Measurements from ENCODE around the gene CLMP. TPM values are rescaled to one million over a fixed set of nuclear protein-coding genes. Genes with fewer than 3 reads are reported as not detected.

The CLMP gene
- total and polyA plus RNA-seq, 4 donors: 8.2 to 107 (median 47.4) TPM

DNA sequence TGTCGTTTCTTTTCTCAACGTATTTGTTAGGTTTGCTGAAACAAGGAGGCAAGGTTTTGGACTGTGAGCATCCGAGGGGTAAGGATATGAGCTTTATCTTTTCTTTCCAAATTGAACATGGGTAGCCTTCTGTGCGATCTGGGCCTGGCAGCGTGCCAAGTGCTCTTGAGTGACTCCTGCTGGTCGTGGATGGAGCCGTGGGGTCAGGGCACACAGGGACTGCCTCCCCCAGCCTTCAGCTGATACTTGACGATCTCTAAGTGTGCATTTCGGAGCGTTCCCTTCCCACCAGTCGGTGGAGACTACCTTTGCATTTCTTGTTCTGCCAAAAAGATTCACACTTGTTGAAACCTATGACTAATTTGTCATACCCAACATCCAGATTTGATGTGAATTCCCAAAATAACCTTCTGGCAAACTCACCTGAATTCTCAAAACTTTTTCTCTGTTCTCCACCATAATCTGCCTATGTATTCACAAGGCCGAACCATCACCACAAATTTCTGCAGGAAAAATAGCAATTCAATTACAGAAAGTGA lies 40.1 kb upstream of the CLMP start:
- intact Hi-C loops (cut with DNase I): loop anchor here in 1 of 2 donors (2.0 kb wide), 1 partner anchor 38 kb away; no protein-coding TSS in a partner anchor
- no peak overlapping the region for H3K27ac ChIP-seq (ENCODE audit: low read depth in 1 of 2, low read length in 2 of 2)
- ATAC-seq (ENCODE audit: low FRiP score) (no peak), DNase-seq (peak; percentile 57 to 90)
- H3K4me1 ChIP-seq (ENCODE audit: control insufficient read depth in 1 of 2, insufficient read depth in 2 of 2, low read length in 2 of 2): peaks cover 0 to 1% of the 10 kb centered on the region in 2 donors
- H3K4me3 ChIP-seq (ENCODE audit: low read length in 2 of 2): no peak overlapping the region
- no peaks in the 10 kb centered on the region for H3K36me3 ChIP-seq (ENCODE audit: control insufficient read depth in 1 of 2, insufficient read depth in 2 of 2, low read length in 1 of 2)
- no peaks in the 10 kb centered on the region for H3K9me3 ChIP-seq (ENCODE audit: control insufficient read depth, low read length)
- WGBS, 2 donors: 45 to 48% methylated on average over 12 of the region's 12 CpGs
- no peaks in the 10 kb centered on the region for H3K27me3 ChIP-seq (ENCODE audit: control insufficient read depth in 1 of 2, insufficient read depth in 2 of 2, low read length in 1 of 2)

DNA sequence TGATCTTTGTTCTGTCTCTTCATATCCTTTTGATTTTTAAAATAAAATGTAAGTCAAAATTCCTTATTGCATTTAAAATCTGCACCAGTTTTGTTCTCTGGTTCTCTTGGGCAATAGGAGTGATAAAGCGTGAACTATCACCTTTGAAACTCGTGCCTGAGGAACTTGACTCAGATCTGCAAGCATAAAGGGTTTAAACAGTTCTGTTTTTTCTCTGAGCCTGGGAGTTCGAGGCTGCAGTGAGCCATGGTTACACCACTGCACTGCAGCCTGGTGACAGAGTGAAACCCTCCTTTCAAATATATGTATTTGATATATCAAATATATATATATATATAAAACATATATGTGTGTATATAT lies 38.9 kb upstream of the CLMP start:
- H3K27me3 ChIP-seq (ENCODE audit: control insufficient read depth in 1 of 2, insufficient read depth in 2 of 2, low read length in 1 of 2): no peaks in the 10 kb centered on the region
- H3K4me3 ChIP-seq (ENCODE audit: low read length in 2 of 2): no peak overlapping the region
- ATAC-seq (ENCODE audit: low FRiP score) (no peak), DNase-seq (no peak)
- H3K27ac ChIP-seq (ENCODE audit: low read depth in 1 of 2, low read length in 2 of 2): no peak overlapping the region
- H3K36me3 ChIP-seq (ENCODE audit: control insufficient read depth in 1 of 2, insufficient read depth in 2 of 2, low read length in 1 of 2): no peaks in the 10 kb centered on the region
- intact Hi-C loops (cut with DNase I): loop anchor here in 1 of 2 donors (2.0 kb wide), 1 partner anchor 37 kb away; no protein-coding TSS in a partner anchor
- H3K9me3 ChIP-seq (ENCODE audit: control insufficient read depth, low read length): no peaks in the 10 kb centered on the region
- H3K4me1 ChIP-seq (ENCODE audit: control insufficient read depth in 1 of 2, insufficient read depth in 2 of 2, low read length in 2 of 2): no peaks in the 10 kb centered on the region
- WGBS, 2 donors: 91 to 94% methylated on average over 3 of the region's 3 CpGs

DNA sequence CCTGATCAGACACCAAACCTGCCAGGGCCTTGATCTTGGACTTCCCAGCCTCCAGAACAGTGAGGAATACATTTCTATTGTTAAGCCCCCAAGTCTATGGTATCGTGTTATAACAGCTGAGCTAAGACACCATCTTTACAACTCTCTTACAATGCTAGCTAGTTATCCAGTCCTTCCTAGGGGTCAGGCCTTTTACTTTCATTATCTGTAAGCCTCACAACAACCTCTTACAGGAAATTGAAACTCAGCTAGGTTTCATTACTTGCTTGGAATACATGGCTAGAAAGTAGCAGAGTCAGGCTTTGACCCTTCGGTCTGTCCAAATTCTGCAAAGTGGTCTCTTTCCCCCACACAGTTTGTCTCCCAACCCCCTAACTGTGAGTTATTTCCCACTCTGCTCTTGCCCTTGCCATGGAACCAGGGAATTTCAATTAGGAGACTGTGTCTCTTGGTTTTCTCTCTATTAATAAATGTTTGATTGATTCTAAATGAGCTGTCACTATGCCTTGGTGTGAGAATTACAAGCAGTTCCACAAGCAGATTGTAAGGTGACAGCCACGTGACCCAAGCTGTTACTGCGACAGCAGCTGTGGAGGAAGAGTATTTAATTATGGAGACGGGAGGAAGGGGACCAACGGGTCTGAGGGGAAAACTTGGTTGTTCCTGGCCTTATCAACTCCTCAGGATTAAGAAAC lies 38.4 kb upstream of the CLMP start:
- intact Hi-C loops (cut with DNase I): no loop called here
- no peak for DNase-seq
- WGBS, 2 donors: 91 to 93% methylated on average over 6 of the region's 6 CpGs
- no peaks in the 10 kb centered on the region for H3K9me3 ChIP-seq (ENCODE audit: control insufficient read depth, low read length)
- H3K27me3 ChIP-seq (ENCODE audit: control insufficient read depth in 1 of 2, insufficient read depth in 2 of 2, low read length in 1 of 2): no peaks in the 10 kb centered on the region
- H3K4me3 ChIP-seq (ENCODE audit: low read length in 2 of 2): no peak overlapping the region
- no peak for ATAC-seq (ENCODE audit: low FRiP score)
- no peaks in the 10 kb centered on the region for H3K4me1 ChIP-seq (ENCODE audit: control insufficient read depth in 1 of 2, insufficient read depth in 2 of 2, low read length in 2 of 2)
- H3K36me3 ChIP-seq (ENCODE audit: control insufficient read depth in 1 of 2, insufficient read depth in 2 of 2, low read length in 1 of 2): no peaks in the 10 kb centered on the region
- no peak overlapping the region for H3K27ac ChIP-seq (ENCODE audit: low read depth in 1 of 2, low read length in 2 of 2)

DNA sequence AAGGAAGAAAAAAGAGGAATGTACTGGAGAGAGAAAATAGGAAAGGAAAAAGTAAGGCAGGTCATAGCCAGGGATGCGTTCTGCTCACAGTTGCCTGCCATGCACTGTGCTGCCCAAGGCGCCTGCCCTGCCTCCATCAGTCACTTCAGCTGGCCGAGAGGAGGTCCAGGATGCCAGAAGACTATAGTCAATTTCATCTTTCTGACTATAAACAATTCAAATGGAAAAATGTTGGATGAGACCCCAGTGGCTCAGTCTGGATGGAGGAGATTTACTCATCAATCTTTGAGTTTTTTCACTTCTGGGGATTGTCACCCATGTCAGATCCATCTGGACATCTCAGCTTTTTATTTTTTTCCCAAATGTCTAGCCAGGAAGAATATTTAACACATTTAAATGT lies 36.7 kb upstream of the CLMP start:
- intact Hi-C loops (cut with DNase I): no loop called here
- DNase-seq (no peak), ATAC-seq (ENCODE audit: low FRiP score) (no peak)
- H3K4me1 ChIP-seq (ENCODE audit: control insufficient read depth in 1 of 2, insufficient read depth in 2 of 2, low read length in 2 of 2): no peaks in the 10 kb centered on the region
- no peak overlapping the region for H3K4me3 ChIP-seq (ENCODE audit: low read length in 2 of 2)
- 79 to 88% methylated on average over 3 of the region's 3 CpGs for WGBS, 2 donors
- no peaks in the 10 kb centered on the region for H3K27me3 ChIP-seq (ENCODE audit: control insufficient read depth in 1 of 2, insufficient read depth in 2 of 2, low read length in 1 of 2)
- H3K27ac ChIP-seq (ENCODE audit: low read depth in 1 of 2, low read length in 2 of 2): no peak overlapping the region
- H3K36me3 ChIP-seq (ENCODE audit: control insufficient read depth in 1 of 2, insufficient read depth in 2 of 2, low read length in 1 of 2): no peaks in the 10 kb centered on the region
- no peaks in the 10 kb centered on the region for H3K9me3 ChIP-seq (ENCODE audit: control insufficient read depth, low read length)

DNA sequence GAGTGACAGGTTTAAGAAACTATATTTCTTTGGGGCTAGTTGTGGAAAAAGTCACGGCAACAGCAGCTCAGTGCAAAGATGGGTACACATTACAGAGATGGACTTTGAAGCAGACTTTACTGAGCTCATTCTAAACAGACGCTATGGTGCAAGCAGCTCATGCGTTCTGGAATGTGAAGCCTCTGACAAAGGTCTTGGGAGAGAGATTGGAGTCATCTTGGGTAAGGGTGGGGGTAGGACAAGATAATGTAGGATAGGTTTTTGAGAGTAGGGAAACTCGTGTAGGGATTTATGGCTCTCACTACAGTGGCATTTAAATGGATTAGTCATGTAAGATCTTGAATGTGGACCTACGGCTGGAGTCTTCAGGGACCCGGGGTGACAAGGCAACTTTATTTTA lies 36.2 kb upstream of the CLMP start:
- Histone ChIP-seq H3K9me3 (ENCODE audit: control insufficient read depth, low read length) (no peaks in the 10 kb centered on the region), H3K27ac (ENCODE audit: low read depth in 1 of 2, low read length in 2 of 2) (no peak overlapping the region), H3K27me3 (ENCODE audit: control insufficient read depth in 1 of 2, insufficient read depth in 2 of 2, low read length in 1 of 2) (no peaks in the 10 kb centered on the region), H3K4me3 (ENCODE audit: low read length in 2 of 2) (no peak overlapping the region), H3K36me3 (ENCODE audit: control insufficient read depth in 1 of 2, insufficient read depth in 2 of 2, low read length in 1 of 2) (no peaks in the 10 kb centered on the region), H3K4me1 (ENCODE audit: control insufficient read depth in 1 of 2, insufficient read depth in 2 of 2, low read length in 2 of 2) (no peaks in the 10 kb centered on the region)
- DNase-seq (no peak), ATAC-seq (ENCODE audit: low FRiP score) (no peak)
- 66 to 76% methylated on average over 6 of the region's 6 CpGs for WGBS, 2 donors
- intact Hi-C loops (cut with DNase I): no loop called here

DNA sequence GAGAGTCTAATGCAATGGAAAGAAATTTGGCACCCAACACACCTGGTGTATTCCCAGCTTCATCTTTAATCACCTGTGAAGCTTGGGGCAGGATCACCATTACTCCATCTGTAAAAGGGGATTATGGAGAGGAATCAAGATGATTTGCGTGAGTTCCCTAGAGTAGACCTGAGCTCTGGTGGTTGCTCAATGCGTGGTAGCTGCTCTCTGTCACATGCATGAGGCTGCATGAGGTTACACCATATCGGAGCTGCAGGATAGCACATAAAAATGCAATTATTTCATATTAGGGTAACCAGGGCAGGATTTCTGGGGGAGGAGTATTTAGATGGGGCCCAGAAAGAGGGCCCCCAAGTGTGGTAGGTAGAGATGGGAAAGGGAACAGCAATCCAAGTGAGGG lies 35.3 kb upstream of the CLMP start:
- intact Hi-C loops (cut with DNase I): no loop called here
- Histone ChIP-seq H3K9me3 (ENCODE audit: control insufficient read depth, low read length) (no peaks in the 10 kb centered on the region), H3K36me3 (ENCODE audit: control insufficient read depth in 1 of 2, insufficient read depth in 2 of 2, low read length in 1 of 2) (no peaks in the 10 kb centered on the region), H3K4me1 (ENCODE audit: control insufficient read depth in 1 of 2, insufficient read depth in 2 of 2, low read length in 2 of 2) (no peaks in the 10 kb centered on the region), H3K27me3 (ENCODE audit: control insufficient read depth in 1 of 2, insufficient read depth in 2 of 2, low read length in 1 of 2) (no peaks in the 10 kb centered on the region), H3K27ac (ENCODE audit: low read depth in 1 of 2, low read length in 2 of 2) (no peak overlapping the region), H3K4me3 (ENCODE audit: low read length in 2 of 2) (no peak overlapping the region)
- DNase-seq (no peak), ATAC-seq (ENCODE audit: low FRiP score) (no peak)
- WGBS, 2 donors: 96% methylated on average over 3 of the region's 3 CpGs

DNA sequence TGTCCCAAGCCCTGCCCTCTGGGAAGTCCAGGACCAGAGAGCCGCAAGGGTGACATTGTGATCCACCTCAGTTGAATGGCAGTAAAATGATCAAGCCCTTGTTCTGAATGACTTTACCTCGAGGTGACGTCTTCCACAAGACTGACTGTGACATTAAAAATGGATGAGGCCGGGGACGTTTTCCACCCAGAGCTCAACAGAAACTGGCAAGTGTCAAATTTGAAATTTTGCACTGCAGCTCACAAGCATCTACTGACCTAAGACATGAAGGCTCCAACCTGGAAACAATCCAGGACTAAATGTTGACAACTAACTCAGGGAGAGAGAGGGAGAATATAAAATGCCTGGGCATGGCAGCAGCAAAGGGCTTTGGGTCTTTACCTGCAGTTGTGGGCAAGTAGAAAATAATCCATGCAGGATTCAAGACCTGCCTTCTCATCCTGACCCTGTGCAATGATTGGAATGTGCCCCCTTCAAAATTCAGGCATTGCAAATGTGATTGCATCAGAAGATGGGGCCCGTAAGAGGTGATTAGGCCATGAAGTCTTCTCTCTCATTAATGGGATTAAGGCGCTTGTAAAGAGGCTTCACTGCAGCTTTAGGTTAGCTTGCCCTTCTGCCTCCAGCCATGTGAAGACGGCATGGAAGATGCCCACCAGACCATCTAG lies 33.6 kb upstream of the CLMP start:
- 77 to 78% methylated on average over 8 of the region's 8 CpGs for WGBS, 2 donors
- H3K9me3 ChIP-seq (ENCODE audit: control insufficient read depth, low read length): no peaks in the 10 kb centered on the region
- H3K27ac ChIP-seq (ENCODE audit: low read depth in 1 of 2, low read length in 2 of 2): no peak overlapping the region
- H3K4me3 ChIP-seq (ENCODE audit: low read length in 2 of 2): no peak overlapping the region
- no peaks in the 10 kb centered on the region for H3K27me3 ChIP-seq (ENCODE audit: control insufficient read depth in 1 of 2, insufficient read depth in 2 of 2, low read length in 1 of 2)
- intact Hi-C loops (cut with DNase I): no loop called here
- DNase-seq (no peak), ATAC-seq (ENCODE audit: low FRiP score) (no peak)
- H3K4me1 ChIP-seq (ENCODE audit: control insufficient read depth in 1 of 2, insufficient read depth in 2 of 2, low read length in 2 of 2): no peaks in the 10 kb centered on the region
- H3K36me3 ChIP-seq (ENCODE audit: control insufficient read depth in 1 of 2, insufficient read depth in 2 of 2, low read length in 1 of 2): no peaks in the 10 kb centered on the region

DNA sequence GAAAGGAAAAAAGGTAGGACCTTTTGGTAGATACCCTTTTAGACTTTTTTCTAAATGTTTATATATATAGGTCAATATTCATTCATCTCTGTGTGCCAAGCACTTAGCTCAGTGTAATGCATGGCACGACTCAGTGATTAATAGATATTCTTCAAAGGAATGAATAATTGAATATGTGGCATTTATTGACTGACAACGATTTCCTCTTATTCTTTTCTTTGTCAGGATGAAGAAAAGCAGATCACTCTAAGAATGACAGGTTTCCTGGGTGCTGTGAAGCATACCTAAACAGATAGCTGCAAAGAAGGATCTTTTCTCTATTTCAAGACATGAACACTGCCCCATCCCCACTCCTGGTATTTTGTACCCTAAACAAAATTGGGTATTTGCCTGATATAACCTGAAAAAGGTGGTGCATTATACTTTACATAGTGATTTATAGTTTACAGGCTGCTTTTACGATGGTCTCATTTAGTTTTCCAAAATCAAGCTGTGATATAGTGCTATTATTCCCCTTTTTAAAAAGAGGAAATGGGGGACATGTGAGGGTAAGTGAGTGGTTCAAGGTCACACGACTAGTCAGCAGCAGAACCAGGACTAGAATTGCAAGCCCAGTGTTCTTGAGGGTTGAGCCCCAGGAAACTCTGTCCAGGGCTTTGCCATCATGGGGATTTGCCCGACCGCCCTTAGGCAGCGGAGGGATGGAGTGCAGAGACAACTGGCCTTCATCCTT lies 32.9 kb upstream of the CLMP start:
- ATAC-seq (ENCODE audit: low FRiP score) (no peak), DNase-seq (no peak)
- Histone ChIP-seq H3K27me3 (ENCODE audit: control insufficient read depth in 1 of 2, insufficient read depth in 2 of 2, low read length in 1 of 2) (no peaks in the 10 kb centered on the region), H3K36me3 (ENCODE audit: control insufficient read depth in 1 of 2, insufficient read depth in 2 of 2, low read length in 1 of 2) (no peaks in the 10 kb centered on the region), H3K27ac (ENCODE audit: low read depth in 1 of 2, low read length in 2 of 2) (no peak overlapping the region), H3K4me1 (ENCODE audit: control insufficient read depth in 1 of 2, insufficient read depth in 2 of 2, low read length in 2 of 2) (no peaks in the 10 kb centered on the region), H3K9me3 (ENCODE audit: control insufficient read depth, low read length) (no peaks in the 10 kb centered on the region), H3K4me3 (ENCODE audit: low read length in 2 of 2) (no peak overlapping the region)
- WGBS, 2 donors: 87% methylated on average over 7 of the region's 7 CpGs
- intact Hi-C loops (cut with DNase I): no loop called here

All from aorta (tissue), 5 donors.